WERI-Rb-1 (cell line): ENCODE measurements around the gene PAX2.
A peak's percentile ranks its signal among the peaks of the same experiment; 100 is the strongest.
"Not testable (repeated sequence)": the region's sequence is repeated elsewhere in the genome, so short reads cannot be mapped to it uniquely, and the experiment has no call there.

Experiments used
- DNase-seq: peaks from one replicate; pipeline ENCODE4 v3.0.0-alpha.2; 2020
- H3K27ac ChIP-seq: fragments of 250-450 bp; sonication (Bioruptor Pico); 2 replicates; pipeline ENCODE4 v1.5.1; 2020; ENCODE audit warnings: mild to moderate bottlenecking, moderate library complexity
- H3K27me3 ChIP-seq: fragments of 250-450 bp; sonication (Bioruptor Pico); 2 replicates; pipeline ENCODE4 v1.5.1; 2021; ENCODE audit warnings: mild to moderate bottlenecking, low read depth, moderate library complexity; ENCODE audit not compliant: insufficient read depth, severe bottlenecking
- H3K36me3 ChIP-seq: fragments of 250-450 bp; sonication (Bioruptor Pico); 2 replicates; pipeline ENCODE4 v1.5.1; 2020; ENCODE audit warnings: mild to moderate bottlenecking, moderate library complexity
- H3K4me3 ChIP-seq: 2 replicates; pipeline ENCODE4 v1.5.1; 2011; ENCODE audit warnings: low read depth, mild to moderate bottlenecking, control low read depth, low read length
- H3K9me3 ChIP-seq: fragments of 250-450 bp; sonication (Bioruptor Pico); 2 replicates; pipeline ENCODE4 v1.5.1; 2021; ENCODE audit warnings: mild to moderate bottlenecking, moderate library complexity; ENCODE audit not compliant: severe bottlenecking
- CTCF ChIP-seq: IDR thresholded peaks from 2 replicates; pipeline ENCODE4 v1.5.1; 2011; ENCODE audit warnings: low read depth, mild to moderate bottlenecking, control low read depth, inconsistent platforms, low read length

The PAX2 gene

GRCh38 chr10:100744987-100745881 is at the start of gene PAX2:
Gene PAX2 (plus strand): TSS chr10:100745582. CDS start chr10:100746261, 679 bp downstream.
- H3K4me3 ChIP-seq, result no peak within 1 kb of the TSS
- H3K9me3 ChIP-seq, result no peaks in the 10 kb centered on the region
- H3K27ac ChIP-seq, result no peak within 1 kb of the TSS
- no peaks in the 10 kb centered on the region for H3K36me3 ChIP-seq
- H3K27me3 ChIP-seq, result peaks cover 95% of the 10 kb centered on the region
- no peak for TF ChIP-seq CTCF
- DNase-seq, result peak; percentile 35

- DNase-seq, result no peak
- no peaks in the 10 kb centered on the region for H3K9me3 ChIP-seq
- no peaks in the 10 kb centered on the region for H3K36me3 ChIP-seq
- H3K27me3 ChIP-seq, result peaks cover 85% of the 10 kb centered on the region
- no peak for TF ChIP-seq CTCF
- H3K4me3 ChIP-seq, result no peak overlapping the region
- no peak overlapping the region for H3K27ac ChIP-seq
These were observed 48.9 kb upstream of the PAX2 start for GRCh38 chr10:100696477-100696901.

DNA sequence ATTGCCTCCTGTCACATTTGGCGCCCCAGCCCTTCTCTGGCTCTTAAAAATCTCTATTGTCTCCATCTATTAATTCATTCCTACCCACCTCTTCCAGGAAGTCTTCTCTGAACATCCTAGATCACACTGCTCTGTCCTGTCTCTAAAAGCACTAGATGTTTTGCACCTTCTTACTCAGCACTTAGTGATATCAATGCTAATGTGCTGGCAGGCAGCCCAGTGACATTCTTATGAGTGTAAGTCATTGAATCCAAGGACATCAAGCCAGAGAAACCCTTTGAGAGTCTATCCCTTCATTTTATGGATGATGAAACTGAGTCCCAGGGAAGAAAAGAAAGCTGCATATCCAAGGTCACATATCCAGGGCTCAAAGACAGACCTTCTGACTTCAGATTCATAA is 48.3 kb upstream of the PAX2 start:
- Histone ChIP-seq H3K4me3 (no peak overlapping the region), H3K9me3 (peaks cover 4% of the 10 kb centered on the region), H3K27ac (no peak overlapping the region), H3K27me3 (peaks cover 79% of the 10 kb centered on the region), H3K36me3 (no peaks in the 10 kb centered on the region)
- TF ChIP-seq CTCF, result no peak
- no peak for DNase-seq

GRCh38 chr10:100697631-100698030 is 47.8 kb upstream of the PAX2 start:
- no peak for TF ChIP-seq CTCF
- Histone ChIP-seq H3K27me3 (peaks cover 77% of the 10 kb centered on the region), H3K36me3 (no peaks in the 10 kb centered on the region), H3K9me3 (peaks cover 4% of the 10 kb centered on the region), H3K27ac (no peak overlapping the region), H3K4me3 (no peak overlapping the region)
- no peak for DNase-seq

- peaks cover 74% of the 10 kb centered on the region for H3K27me3 ChIP-seq
- H3K36me3 ChIP-seq, H3K4me3 ChIP-seq, H3K9me3 ChIP-seq, H3K27ac ChIP-seq, DNase-seq: not testable (repeated sequence)
These were observed 43.7 kb upstream of the PAX2 start for GRCh38 chr10:100701704-100702103.

- no peak for DNase-seq
- H3K36me3 ChIP-seq, result no peaks in the 10 kb centered on the region
- no peak overlapping the region for H3K27ac ChIP-seq
- peaks cover 76% of the 10 kb centered on the region for H3K27me3 ChIP-seq
- peaks cover 4% of the 10 kb centered on the region for H3K9me3 ChIP-seq
- TF ChIP-seq CTCF, result no peak
- no peak overlapping the region for H3K4me3 ChIP-seq
These were observed 40.2 kb upstream of the PAX2 start for GRCh38 chr10:100705139-100705538.
